ENCODE results near the gene SRRM4. TPM values are rescaled to one million over a fixed set of nuclear protein-coding genes. Genes with fewer than 3 reads are reported as not detected.

The SRRM4 gene
- total and polyA plus RNA-seq, 10 donors = under 0.01 TPM; not detected in 8

DNA sequence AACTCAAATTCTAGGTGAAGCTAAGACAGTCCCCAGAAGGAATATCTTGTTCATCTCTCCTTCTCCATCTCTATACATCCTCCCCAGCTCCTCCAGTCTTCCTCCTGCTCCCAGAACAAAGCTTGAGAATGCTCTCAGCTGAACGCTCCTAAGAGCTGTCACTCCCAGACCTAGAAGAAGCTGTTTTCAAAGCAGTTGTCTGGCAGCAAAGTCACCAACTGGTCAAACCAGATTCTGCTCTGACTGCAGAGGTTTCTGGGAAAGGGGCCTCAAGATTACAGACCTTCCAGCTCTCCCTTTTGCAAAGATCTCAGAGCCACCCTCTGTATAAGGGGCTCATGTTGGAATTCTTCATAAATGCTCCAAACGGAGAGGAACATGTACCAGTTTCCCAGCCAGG, 187.8 kb downstream of the SRRM4 start:
- Histone ChIP-seq H3K4me3 (no peak overlapping the region), H3K27me3 (replicated peaks in 1 of 7) (peaks cover 0 to 9% (median 0%) of the 10 kb centered on the region in 7 donors), H3K36me3 (no peaks in the 10 kb centered on the region), H3K4me1 (no peaks in the 10 kb centered on the region), H3K9me3 (no peaks in the 10 kb centered on the region), H3K27ac (no peak overlapping the region)
- intact Hi-C loops (cut with DNase I; ENCODE audit: low total_unique reads) = no loop called here
- no peak for TF ChIP-seq POLR2AphosphoS5 (IDR thresholded peaks at IDR 0.05)
- no peak for TF ChIP-seq POLR2A (IDR thresholded peaks at IDR 0.05)
- TF ChIP-seq, protein P1, sequence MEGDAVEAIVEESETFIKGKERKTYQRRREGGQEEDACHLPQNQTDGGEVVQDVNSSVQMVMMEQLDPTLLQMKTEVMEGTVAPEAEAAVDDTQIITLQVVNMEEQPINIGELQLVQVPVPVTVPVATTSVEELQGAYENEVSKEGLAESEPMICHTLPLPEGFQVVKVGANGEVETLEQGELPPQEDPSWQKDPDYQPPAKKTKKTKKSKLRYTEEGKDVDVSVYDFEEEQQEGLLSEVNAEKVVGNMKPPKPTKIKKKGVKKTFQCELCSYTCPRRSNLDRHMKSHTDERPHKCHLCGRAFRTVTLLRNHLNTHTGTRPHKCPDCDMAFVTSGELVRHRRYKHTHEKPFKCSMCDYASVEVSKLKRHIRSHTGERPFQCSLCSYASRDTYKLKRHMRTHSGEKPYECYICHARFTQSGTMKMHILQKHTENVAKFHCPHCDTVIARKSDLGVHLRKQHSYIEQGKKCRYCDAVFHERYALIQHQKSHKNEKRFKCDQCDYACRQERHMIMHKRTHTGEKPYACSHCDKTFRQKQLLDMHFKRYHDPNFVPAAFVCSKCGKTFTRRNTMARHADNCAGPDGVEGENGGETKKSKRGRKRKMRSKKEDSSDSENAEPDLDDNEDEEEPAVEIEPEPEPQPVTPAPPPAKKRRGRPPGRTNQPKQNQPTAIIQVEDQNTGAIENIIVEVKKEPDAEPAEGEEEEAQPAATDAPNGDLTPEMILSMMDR (IDR thresholded peaks at IDR 0.05 in 8 of 11, conservative IDR thresholded peaks at IDR 0.05 in 3 of 11) = no peak
- WGBS, 5 donors = 51 to 71% (median 66%) methylated on average over 2 of the region's 2 CpGs
- no peak for DNase-seq

DNA sequence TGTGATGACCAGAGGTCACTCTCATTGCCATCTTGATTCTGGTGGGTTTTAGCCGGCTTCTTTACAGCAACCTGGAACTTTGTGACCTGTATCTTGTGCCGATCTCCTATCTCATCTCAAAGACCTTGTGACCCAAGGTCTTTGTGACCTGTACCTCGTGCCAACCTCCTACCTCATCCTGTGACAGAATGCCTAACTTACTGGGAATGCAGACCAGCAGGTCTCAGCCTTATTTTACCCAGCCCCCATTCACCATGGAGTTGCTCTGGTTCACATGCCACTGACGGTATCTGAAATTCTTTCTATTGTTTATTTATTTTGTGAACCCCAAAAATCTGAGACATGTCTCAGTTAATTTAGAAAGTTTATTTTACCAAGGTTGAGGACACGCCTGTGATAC, 189.9 kb downstream of the SRRM4 start:
- intact Hi-C loops (cut with DNase I; ENCODE audit: low total_unique reads) = no loop called here

DNA sequence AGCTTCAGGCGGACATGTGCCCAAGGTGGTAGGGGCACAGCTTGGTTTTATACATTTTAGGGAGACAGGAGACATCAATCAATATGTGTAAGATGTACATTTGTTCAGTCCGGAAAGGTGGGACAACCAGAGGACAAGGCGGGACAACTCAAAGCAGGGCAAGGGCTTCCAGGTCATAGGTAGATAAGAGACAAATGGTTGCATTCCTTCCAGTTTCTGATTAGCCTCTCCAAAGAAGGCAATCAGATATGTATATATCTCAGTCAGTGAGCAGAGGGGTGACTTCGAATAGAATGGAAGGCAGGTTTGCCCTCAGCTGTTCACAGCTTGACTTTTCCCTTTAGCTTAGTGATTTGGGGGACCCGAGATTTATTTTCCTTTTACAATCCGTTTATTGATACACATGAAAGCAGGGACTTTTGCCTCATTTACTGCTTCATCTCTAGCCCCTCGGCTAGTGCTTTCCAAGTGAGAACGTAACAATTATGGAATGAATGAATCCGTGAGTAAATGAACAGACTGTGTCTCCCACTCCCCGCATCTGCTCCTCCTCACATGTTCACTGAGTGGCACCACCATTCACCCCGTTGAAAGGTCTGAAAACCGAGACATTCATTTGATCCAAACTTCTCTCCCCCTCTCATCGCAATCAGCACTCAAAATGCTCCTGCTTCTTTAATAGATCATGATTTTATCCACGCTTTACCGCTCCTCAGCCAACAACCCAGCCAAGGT, 190.5 kb downstream of the SRRM4 start:
- intact Hi-C loops (cut with DNase I; ENCODE audit: low total_unique reads) = no loop called here
- H3K27me3 ChIP-seq (replicated peaks in 1 of 7) = peaks cover 0 to 13% (median 0%) of the 10 kb centered on the region in 7 donors
- WGBS, 5 donors = 79 to 82% (median 80%) methylated on average over 15 of the region's 15 CpGs
- H3K27ac ChIP-seq = no peak overlapping the region
- TF ChIP-seq POLR2AphosphoS5 (IDR thresholded peaks at IDR 0.05) = no peak
- TF ChIP-seq, protein P1 (IDR thresholded peaks at IDR 0.05 in 8 of 11, conservative IDR thresholded peaks at IDR 0.05 in 3 of 11) = no peak
- no peak for TF ChIP-seq POLR2A (IDR thresholded peaks at IDR 0.05)
- H3K4me1 ChIP-seq = no peaks in the 10 kb centered on the region
- H3K36me3 ChIP-seq = no peaks in the 10 kb centered on the region
- H3K9me3 ChIP-seq = no peaks in the 10 kb centered on the region
- H3K4me3 ChIP-seq = no peak overlapping the region
- DNase-seq = no peak

More for the DNA sequence above, 189.9 kb downstream of the SRRM4 start:
- no peak overlapping the region for H3K27ac ChIP-seq
- WGBS, 5 donors = 72 to 83% (median 80%) methylated on average over 5 of the region's 5 CpGs
- H3K4me1 ChIP-seq = no peaks in the 10 kb centered on the region
- H3K36me3 ChIP-seq = no peaks in the 10 kb centered on the region
- no peaks in the 10 kb centered on the region for H3K9me3 ChIP-seq
- peaks cover 0 to 8% (median 0%) of the 10 kb centered on the region in 7 donors for H3K27me3 ChIP-seq (replicated peaks in 1 of 7)
- TF ChIP-seq POLR2AphosphoS5 (IDR thresholded peaks at IDR 0.05) (no peak), POLR2A (IDR thresholded peaks at IDR 0.05) (no peak)
- TF ChIP-seq, protein P1 (IDR thresholded peaks at IDR 0.05 in 8 of 11, conservative IDR thresholded peaks at IDR 0.05 in 3 of 11) = no peak
- H3K4me3 ChIP-seq = no peak overlapping the region
- DNase-seq = no peak

GRCh38 chr12:119175081-119175480, 193.7 kb downstream of the SRRM4 start:
- no peak for DNase-seq
- TF ChIP-seq POLR2AphosphoS5 (IDR thresholded peaks at IDR 0.05) (no peak), POLR2A (IDR thresholded peaks at IDR 0.05) (no peak)
- TF ChIP-seq, protein P1 (IDR thresholded peaks at IDR 0.05 in 8 of 11, conservative IDR thresholded peaks at IDR 0.05 in 3 of 11) = no peak
- no peaks in the 10 kb centered on the region for H3K36me3 ChIP-seq
- H3K27me3 ChIP-seq (replicated peaks in 1 of 7) = peaks cover 0 to 37% (median 0%) of the 10 kb centered on the region in 7 donors
- intact Hi-C loops (cut with DNase I; ENCODE audit: low total_unique reads) = no loop called here
- WGBS, 5 donors = 72 to 85% (median 79%) methylated on average over 5 of the region's 5 CpGs
- no peaks in the 10 kb centered on the region for H3K9me3 ChIP-seq
- H3K4me3 ChIP-seq = no peak overlapping the region
- peaks cover 0 to 4% (median 0%) of the 10 kb centered on the region in 6 donors for H3K4me1 ChIP-seq
- no peak overlapping the region for H3K27ac ChIP-seq
